H9 (cell line): ENCODE results near the gene PARD3. TPM values are rescaled to one million over a fixed set of nuclear protein-coding genes. Genes with fewer than 3 reads are reported as not detected.

ENCODE experiments used
- DNase-seq: peaks from one replicate; pipeline ENCODE4 v3.0.0-alpha.2; 2017
- H2AFZ ChIP-seq: one replicate; pipeline ENCODE4 v1.6.1; 2013; ENCODE audit warnings: mild to moderate bottlenecking, low read length, control low read depth, moderate library complexity
- H2AK5ac ChIP-seq: 2 replicates; pipeline ENCODE4 v1.6.1; 2013; ENCODE audit warnings: low read length, control low read depth, mixed read lengths; ENCODE audit not compliant: insufficient read length
- H2BK120ac ChIP-seq: one replicate; pipeline ENCODE4 v1.6.1; 2013; ENCODE audit warnings: low read depth, mild to moderate bottlenecking, low read length, control low read depth, inconsistent platforms; ENCODE audit not compliant: poor library complexity, severe bottlenecking
- H2BK12ac ChIP-seq: 2 replicates; pipeline ENCODE4 v1.6.1; 2013; ENCODE audit warnings: low read length, control low read depth, mixed read lengths, low read depth; ENCODE audit not compliant: insufficient read length
- H2BK15ac ChIP-seq: 2 replicates; pipeline ENCODE4 v1.6.1; 2013; ENCODE audit warnings: low read depth, low read length, control low read depth
- H2BK20ac ChIP-seq: one replicate; pipeline ENCODE4 v1.6.1; 2013; ENCODE audit warnings: low read depth, mild to moderate bottlenecking, low read length, control low read depth, inconsistent platforms; ENCODE audit not compliant: poor library complexity, severe bottlenecking
- H2BK5ac ChIP-seq: 2 replicates; pipeline ENCODE4 v1.6.1; 2013; ENCODE audit warnings: low read length, control low read depth, mixed read lengths; ENCODE audit not compliant: insufficient read length
- H3K14ac ChIP-seq: 2 replicates; pipeline ENCODE4 v1.6.1; 2013; ENCODE audit warnings: low read length, control low read depth; ENCODE audit not compliant: insufficient read depth
- H3K18ac ChIP-seq: 2 replicates; pipeline ENCODE4 v1.6.1; 2013; ENCODE audit warnings: low read depth, mild to moderate bottlenecking, mixed read lengths, low read length, control low read depth; ENCODE audit not compliant: insufficient read length
- H3K23ac ChIP-seq: 2 replicates; pipeline ENCODE4 v1.6.1; 2013; ENCODE audit warnings: low read length, control low read depth, mixed read lengths, low read depth; ENCODE audit not compliant: insufficient read length
- H3K23me2 ChIP-seq: 2 replicates; pipeline ENCODE4 v1.6.1; 2013; ENCODE audit warnings: low read depth, mild to moderate bottlenecking, mixed read lengths, low read length, control low read depth; ENCODE audit not compliant: insufficient read length, poor library complexity, severe bottlenecking
- H3K27ac ChIP-seq: 2 replicates; pipeline ENCODE4 v1.5.1; 2013; ENCODE audit warnings: low read length, control low read depth, mixed read lengths, low read depth; ENCODE audit not compliant: insufficient read length
- H3K27me3 ChIP-seq: 2 replicates; pipeline ENCODE4 v1.6.1; 2013; ENCODE audit warnings: low read length, control low read depth, inconsistent platforms; ENCODE audit not compliant: insufficient read depth
- H3K4ac ChIP-seq: 2 replicates; pipeline ENCODE4 v1.6.1; 2013; ENCODE audit warnings: low read depth, mild to moderate bottlenecking, control low read depth, inconsistent platforms, low read length, moderate library complexity
- H3K4me1 ChIP-seq: 2 replicates; pipeline ENCODE4 v1.6.1; 2013; ENCODE audit warnings: low read length, control low read depth, inconsistent platforms; ENCODE audit not compliant: insufficient read depth
- H3K4me2 ChIP-seq: 2 replicates; pipeline ENCODE4 v1.6.1; 2013; ENCODE audit warnings: low read length, control low read depth, mixed read lengths; ENCODE audit not compliant: insufficient read length, insufficient read depth
- H3K56ac ChIP-seq: 2 replicates; pipeline ENCODE4 v1.6.1; 2013; ENCODE audit warnings: low read depth, mild to moderate bottlenecking, mixed read lengths, low read length, control low read depth; ENCODE audit not compliant: insufficient read length
- H3K79me1 ChIP-seq: 2 replicates; pipeline ENCODE4 v1.6.1; 2013; ENCODE audit warnings: low read depth, mild to moderate bottlenecking, moderate library complexity, low read length, control low read depth, inconsistent platforms; ENCODE audit not compliant: insufficient read depth, poor library complexity, severe bottlenecking
- H3K79me2 ChIP-seq: 2 replicates; pipeline ENCODE4 v1.6.1; 2013; ENCODE audit warnings: low read length, control low read depth, inconsistent platforms; ENCODE audit not compliant: insufficient read depth
- H3K9ac ChIP-seq: 2 replicates; pipeline ENCODE4 v1.6.1; 2013; ENCODE audit warnings: low read length, control low read depth, mixed read lengths; ENCODE audit not compliant: insufficient read length; ENCODE audit errors: extremely low read depth
- H3K9me3 ChIP-seq: one replicate; pipeline ENCODE4 v1.6.1; 2013; ENCODE audit warnings: low read depth, low read length, inconsistent platforms; ENCODE audit not compliant: control insufficient read depth
- H3T11ph ChIP-seq: one replicate; pipeline ENCODE4 v1.6.1; 2013; ENCODE audit warnings: mild to moderate bottlenecking, low read length, control low read depth, inconsistent platforms
- H4K20me1 ChIP-seq: one replicate; pipeline ENCODE4 v1.6.1; 2013; ENCODE audit not compliant: control insufficient read depth, insufficient read length, insufficient read depth
- H4K5ac ChIP-seq: 2 replicates; pipeline ENCODE4 v1.6.1; 2013; ENCODE audit warnings: low read depth, mild to moderate bottlenecking, mixed read lengths, low read length, control low read depth; ENCODE audit not compliant: insufficient read length
- H4K8ac ChIP-seq: replicated peaks from 2 replicates; pipeline ENCODE4 v1.6.1; 2013; ENCODE audit warnings: low read length, control low read depth, mixed read lengths, low read depth; ENCODE audit not compliant: insufficient read length
- H4K91ac ChIP-seq: 2 replicates; pipeline ENCODE4 v1.6.1; 2013; ENCODE audit warnings: low read depth, mild to moderate bottlenecking, moderate library complexity, mixed read lengths, low read length, control low read depth; ENCODE audit not compliant: insufficient read length
- H3K27ac Mint-ChIP-seq, 3 experiments: 2 replicates in 2 of 3; 3 replicates in 1 of 3; pipeline ENCODE4 v1.8.0; 2020 to 2021; ENCODE audit warnings: mixed read lengths in 3 of 3, mild to moderate bottlenecking in 1 of 3, moderate library complexity in 1 of 3
- H3K27me3 Mint-ChIP-seq: 2 replicates; pipeline ENCODE4 v1.8.0; 2021; ENCODE audit warnings: low read depth, mild to moderate bottlenecking, moderate library complexity, mixed read lengths
- H3K36me3 Mint-ChIP-seq, 3 experiments: 2 replicates in 2 of 3; 3 replicates in 1 of 3; pipeline ENCODE4 v1.8.0; 2020 to 2021; ENCODE audit warnings: low read depth in 3 of 3, mixed read lengths in 3 of 3; ENCODE audit not compliant: insufficient read depth in 1 of 3
- H3K4me1 Mint-ChIP-seq, 2 experiments: 2 replicates each; pipeline ENCODE4 v1.8.0; 2020; ENCODE audit warnings: mixed read lengths in 2 of 2
- H3K4me3 Mint-ChIP-seq, 2 experiments: 2 replicates in 1 of 2; 3 replicates in 1 of 2; pipeline ENCODE4 v1.8.0; 2020 to 2021; ENCODE audit warnings: mild to moderate bottlenecking in 2 of 2, mixed read lengths in 2 of 2, moderate library complexity in 1 of 2
- H3K9me3 Mint-ChIP-seq, 2 experiments: 2 replicates in 1 of 2; 3 replicates in 1 of 2; pipeline ENCODE4 v1.8.0; 2020; ENCODE audit warnings: mild to moderate bottlenecking in 2 of 2, mixed read lengths in 2 of 2, moderate library complexity in 1 of 2
- WGBS: extraction: QIAGEN DNeasy Blood & Tissue Kit; methylation state at CpG from one replicate; pipeline ENCODE4 v1.1.7; 2013; ENCODE audit warnings: missing lambda C conversion rate, low lambda C conversion rate, mixed read lengths; ENCODE audit not compliant: insufficient read length; ENCODE audit errors: extremely low coverage; 5-methylcytosine and 5-hydroxymethylcytosine counted together
- total RNA-seq: library from RNA; stranded (reverse); gene quantifications from 2 replicates; pipeline ENCODE4 v1.2.1, GENCODE V29; 2021
- TF ChIP-seq, protein P1 (sequence below): fragments of 200-600 bp; sonication (generic); conservative IDR thresholded peaks from 3 replicates; pipeline ENCODE4 v1.8.0; 2021; ENCODE audit warnings: antibody characterized with exemption, mild to moderate bottlenecking

Gene PARD3
- total RNA-seq, 1 experiment from 2014 or later, result 44.7 TPM

- no peak overlapping the region; a peak in 2 of 5 replicates for H3K4me3 Mint-ChIP-seq
- Histone ChIP-seq H3K23ac (no peak overlapping the region), H3K4ac (no peak overlapping the region), H4K20me1 (no peaks in the 10 kb centered on the region), H3K79me2 (peaks cover 47% of the 10 kb centered on the region; the same call in 1 of the 2 replicates), H3K79me1 (peaks cover 20% of the 10 kb centered on the region), H3T11ph (no peak overlapping the region), H2BK5ac (no peak overlapping the region), H2AFZ (no peak overlapping the region), H3K23me2 (peaks cover 5% of the 10 kb centered on the region), H3K56ac (no peak overlapping the region), H3K4me1 (peaks cover 15% of the 10 kb centered on the region), H3K18ac (no peak overlapping the region), H2BK20ac (no peak overlapping the region), H3K14ac (no peak overlapping the region), H3K9ac (no peak overlapping the region), H3K27ac (no peak overlapping the region), H2BK120ac (no peak overlapping the region), H3K27me3 (no peaks in the 10 kb centered on the region), H4K91ac (no peak overlapping the region), H4K5ac (no peak overlapping the region), H3K4me2 (no peak overlapping the region), H4K8ac (no peak overlapping the region), H2BK15ac (no peak overlapping the region), H2BK12ac (no peak overlapping the region), H2AK5ac (no peak overlapping the region), H3K9me3 (no peaks in the 10 kb centered on the region)
- peak overlapping the region in 1 of 3 experiments; percentile 50; a peak in 3 of 7 replicates for H3K27ac Mint-ChIP-seq
- H3K36me3 Mint-ChIP-seq, result no peaks in the 10 kb centered on the region
- no CpG with 5 or more reads among the region's 3 CpGs for WGBS
- peaks cover 6% of the 10 kb centered on the region for H3K27me3 Mint-ChIP-seq
- DNase-seq, result no peak
- no peaks in the 10 kb centered on the region for H3K9me3 Mint-ChIP-seq
- TF ChIP-seq, protein P1, sequence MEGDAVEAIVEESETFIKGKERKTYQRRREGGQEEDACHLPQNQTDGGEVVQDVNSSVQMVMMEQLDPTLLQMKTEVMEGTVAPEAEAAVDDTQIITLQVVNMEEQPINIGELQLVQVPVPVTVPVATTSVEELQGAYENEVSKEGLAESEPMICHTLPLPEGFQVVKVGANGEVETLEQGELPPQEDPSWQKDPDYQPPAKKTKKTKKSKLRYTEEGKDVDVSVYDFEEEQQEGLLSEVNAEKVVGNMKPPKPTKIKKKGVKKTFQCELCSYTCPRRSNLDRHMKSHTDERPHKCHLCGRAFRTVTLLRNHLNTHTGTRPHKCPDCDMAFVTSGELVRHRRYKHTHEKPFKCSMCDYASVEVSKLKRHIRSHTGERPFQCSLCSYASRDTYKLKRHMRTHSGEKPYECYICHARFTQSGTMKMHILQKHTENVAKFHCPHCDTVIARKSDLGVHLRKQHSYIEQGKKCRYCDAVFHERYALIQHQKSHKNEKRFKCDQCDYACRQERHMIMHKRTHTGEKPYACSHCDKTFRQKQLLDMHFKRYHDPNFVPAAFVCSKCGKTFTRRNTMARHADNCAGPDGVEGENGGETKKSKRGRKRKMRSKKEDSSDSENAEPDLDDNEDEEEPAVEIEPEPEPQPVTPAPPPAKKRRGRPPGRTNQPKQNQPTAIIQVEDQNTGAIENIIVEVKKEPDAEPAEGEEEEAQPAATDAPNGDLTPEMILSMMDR, result no peak
- H3K4me1 Mint-ChIP-seq, result peaks cover 53 to 54% of the 10 kb centered on the region in 2 experiments
Measured at GRCh38 chr10:34809796-34810195, 5.3 kb downstream of the PARD3 start.
